ENCODE data around the gene DIP2C. TPM values are rescaled to one million over a fixed set of nuclear protein-coding genes. Genes with fewer than 3 reads are reported as not detected.

Gene DIP2C
- total RNA-seq, 1 donor from 2014 or later = 0.53 TPM

DNA sequence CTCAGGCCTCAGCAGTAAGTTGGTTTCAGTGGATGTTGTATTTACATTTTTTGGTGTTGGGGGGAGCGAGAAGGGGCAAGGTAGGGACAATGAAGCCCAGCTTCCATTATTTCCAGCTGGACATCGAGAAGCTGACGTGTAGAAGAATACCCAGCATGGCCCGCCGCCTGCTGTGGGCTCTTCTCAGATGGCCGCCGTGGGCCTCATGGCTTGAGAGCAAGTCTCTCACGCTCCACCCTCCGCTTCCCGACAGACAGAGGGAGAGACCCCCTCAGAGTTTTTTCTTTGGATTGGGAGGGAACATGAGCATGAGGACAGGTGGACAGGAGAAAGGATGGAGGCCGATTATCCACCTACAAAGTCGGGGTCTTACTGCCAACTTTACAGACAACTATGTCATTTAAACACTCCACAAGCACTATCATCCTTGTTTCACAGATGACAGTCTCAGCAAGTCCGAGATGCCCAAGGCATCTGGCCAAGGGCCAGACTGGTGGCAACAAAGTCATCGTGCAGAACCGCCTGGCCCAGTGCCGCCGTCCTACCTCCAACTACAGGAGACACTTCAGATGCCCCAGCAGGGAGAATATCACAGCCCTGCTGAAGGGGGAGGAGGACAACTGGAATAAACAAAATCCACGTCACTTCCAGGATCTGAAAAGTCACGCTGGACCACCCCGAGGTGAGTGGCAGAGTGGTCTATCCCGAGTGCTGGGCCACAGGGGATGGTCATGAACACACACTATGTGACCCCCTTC lies 195.9 kb downstream of the DIP2C start:
- TF ChIP-seq, protein P1, sequence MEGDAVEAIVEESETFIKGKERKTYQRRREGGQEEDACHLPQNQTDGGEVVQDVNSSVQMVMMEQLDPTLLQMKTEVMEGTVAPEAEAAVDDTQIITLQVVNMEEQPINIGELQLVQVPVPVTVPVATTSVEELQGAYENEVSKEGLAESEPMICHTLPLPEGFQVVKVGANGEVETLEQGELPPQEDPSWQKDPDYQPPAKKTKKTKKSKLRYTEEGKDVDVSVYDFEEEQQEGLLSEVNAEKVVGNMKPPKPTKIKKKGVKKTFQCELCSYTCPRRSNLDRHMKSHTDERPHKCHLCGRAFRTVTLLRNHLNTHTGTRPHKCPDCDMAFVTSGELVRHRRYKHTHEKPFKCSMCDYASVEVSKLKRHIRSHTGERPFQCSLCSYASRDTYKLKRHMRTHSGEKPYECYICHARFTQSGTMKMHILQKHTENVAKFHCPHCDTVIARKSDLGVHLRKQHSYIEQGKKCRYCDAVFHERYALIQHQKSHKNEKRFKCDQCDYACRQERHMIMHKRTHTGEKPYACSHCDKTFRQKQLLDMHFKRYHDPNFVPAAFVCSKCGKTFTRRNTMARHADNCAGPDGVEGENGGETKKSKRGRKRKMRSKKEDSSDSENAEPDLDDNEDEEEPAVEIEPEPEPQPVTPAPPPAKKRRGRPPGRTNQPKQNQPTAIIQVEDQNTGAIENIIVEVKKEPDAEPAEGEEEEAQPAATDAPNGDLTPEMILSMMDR (IDR thresholded peaks at IDR 0.05; ENCODE audit: insufficient read depth, low read length, severe bottlenecking) = no peak
- no peaks in the 10 kb centered on the region for H3K36me3 ChIP-seq (ENCODE audit: control insufficient read depth, insufficient read depth, low read length)
- H3K27me3 ChIP-seq (ENCODE audit: control insufficient read depth, insufficient read depth, low read length) = no peaks in the 10 kb centered on the region
- DNase-seq (ENCODE audit: low read depth) (no peak), FAIRE-seq (peak; percentile 68)
- H3K4me3 ChIP-seq (ENCODE audit: low read depth, low read length) = no peak overlapping the region

GRCh38 chr10:492836-493235 lies 196.6 kb downstream of the DIP2C start:
- TF ChIP-seq, protein P1 (IDR thresholded peaks at IDR 0.05; ENCODE audit: insufficient read depth, low read length, severe bottlenecking) = no peak
- no peak overlapping the region for H3K4me3 ChIP-seq (ENCODE audit: low read depth, low read length)
- no peak for DNase-seq (ENCODE audit: low read depth)
- no peaks in the 10 kb centered on the region for H3K27me3 ChIP-seq (ENCODE audit: control insufficient read depth, insufficient read depth, low read length)
- FAIRE-seq = no peak
- H3K36me3 ChIP-seq (ENCODE audit: control insufficient read depth, insufficient read depth, low read length) = no peaks in the 10 kb centered on the region

DNA sequence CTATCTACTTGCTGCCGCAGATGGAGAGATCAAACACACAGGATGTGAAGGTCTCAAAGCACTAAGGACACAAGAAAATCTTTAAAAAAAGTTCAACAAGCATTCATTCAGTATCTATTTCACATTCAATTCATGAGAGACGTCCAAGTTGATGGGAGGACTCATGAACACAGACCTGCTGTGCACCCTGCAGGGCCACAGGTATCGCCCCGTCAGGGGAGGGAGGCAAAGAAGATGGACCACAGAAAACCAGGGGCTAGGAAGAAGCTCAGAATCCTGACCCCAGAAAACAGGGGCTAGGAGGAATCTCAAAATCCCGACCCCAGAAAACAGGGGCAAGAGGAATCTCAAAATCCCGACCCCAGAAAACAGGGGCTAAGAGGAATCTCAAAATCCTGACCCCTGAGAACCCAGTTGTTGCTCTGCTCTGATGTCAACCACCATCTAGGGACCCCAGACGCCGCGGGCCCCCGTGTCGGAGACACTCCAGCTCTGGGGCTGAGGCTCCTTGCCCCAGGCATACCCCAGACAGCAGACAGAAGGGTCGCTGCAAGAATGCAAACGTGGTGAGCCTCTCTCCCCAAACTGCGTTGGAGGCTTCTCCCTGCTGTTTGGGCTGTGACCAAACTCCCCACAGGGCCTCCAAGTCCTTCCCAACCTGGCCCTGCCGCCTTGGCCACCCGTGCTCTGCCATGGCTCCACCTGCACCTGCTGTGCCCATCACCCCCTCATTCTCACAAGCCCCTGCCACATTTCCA lies 197.6 kb downstream of the DIP2C start:
- Histone ChIP-seq H3K36me3 (ENCODE audit: control insufficient read depth, insufficient read depth, low read length) (no peaks in the 10 kb centered on the region), H3K4me3 (ENCODE audit: low read depth, low read length) (no peak overlapping the region), H3K27me3 (ENCODE audit: control insufficient read depth, insufficient read depth, low read length) (no peaks in the 10 kb centered on the region)
- DNase-seq (ENCODE audit: low read depth) (no peak), FAIRE-seq (no peak)
- TF ChIP-seq, protein P1 (IDR thresholded peaks at IDR 0.05; ENCODE audit: insufficient read depth, low read length, severe bottlenecking) = no peak

- FAIRE-seq (no peak), DNase-seq (ENCODE audit: low read depth) (no peak)
- TF ChIP-seq, protein P1 (IDR thresholded peaks at IDR 0.05; ENCODE audit: insufficient read depth, low read length, severe bottlenecking) = no peak
- H3K27me3 ChIP-seq (ENCODE audit: control insufficient read depth, insufficient read depth, low read length) = no peaks in the 10 kb centered on the region
- no peaks in the 10 kb centered on the region for H3K36me3 ChIP-seq (ENCODE audit: control insufficient read depth, insufficient read depth, low read length)
- H3K4me3 ChIP-seq (ENCODE audit: low read depth, low read length) = no peak overlapping the region
Measured at GRCh38 chr10:490891-491571, 198.4 kb downstream of the DIP2C start.

GRCh38 chr10:490256-490655 lies 199.2 kb downstream of the DIP2C start:
- DNase-seq (ENCODE audit: low read depth) (no peak), FAIRE-seq (no peak)
- H3K36me3 ChIP-seq (ENCODE audit: control insufficient read depth, insufficient read depth, low read length) = no peaks in the 10 kb centered on the region
- TF ChIP-seq, protein P1 (IDR thresholded peaks at IDR 0.05; ENCODE audit: insufficient read depth, low read length, severe bottlenecking) = no peak
- H3K27me3 ChIP-seq (ENCODE audit: control insufficient read depth, insufficient read depth, low read length) = no peaks in the 10 kb centered on the region
- no peak overlapping the region for H3K4me3 ChIP-seq (ENCODE audit: low read depth, low read length)

Data from bronchial epithelial cell (primary cell).